ENCODE measurements around the gene ANO9.

GRCh38 chr11:453564-453963, 11.8 kb upstream of the ANO9 start:
- no peak for TF ChIP-seq CTCF (IDR thresholded peaks at IDR 0.05)
- TF ChIP-seq POLR2A (IDR thresholded peaks at IDR 0.05), result no peak
